ENCODE results near the gene WDFY4.

DNA sequence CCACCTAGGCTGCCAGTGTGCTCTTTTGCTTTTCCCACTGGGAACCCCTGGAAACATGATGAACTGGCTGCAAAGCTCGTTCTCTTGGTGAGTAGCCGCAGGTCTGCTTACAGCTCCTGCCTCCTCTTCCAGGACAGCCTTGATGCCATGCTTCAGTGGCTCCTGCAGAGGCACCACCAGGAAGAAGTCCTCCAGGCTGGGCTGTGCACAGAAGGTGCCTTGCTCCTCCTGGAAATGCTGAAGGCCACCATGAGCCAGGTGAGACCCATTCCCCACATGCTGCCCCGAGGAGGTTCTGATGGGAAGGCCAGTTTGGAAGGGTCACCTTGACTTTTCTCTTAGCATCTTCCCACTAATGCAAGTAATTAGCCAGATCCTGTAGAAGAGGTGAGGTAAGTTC, 129.2 kb downstream of the WDFY4 start:
- TF ChIP-seq EZH2 (IDR thresholded peaks at IDR 0.05; ENCODE audit: insufficient read depth, poor library complexity, severe bottlenecking) (no peak), EZH2phosphoT487 (IDR thresholded peaks at IDR 0.05; ENCODE audit: insufficient read depth, low read depth) (no peak)
